ENCODE data around the gene SSTR5.

SSTR5 gene

DNA sequence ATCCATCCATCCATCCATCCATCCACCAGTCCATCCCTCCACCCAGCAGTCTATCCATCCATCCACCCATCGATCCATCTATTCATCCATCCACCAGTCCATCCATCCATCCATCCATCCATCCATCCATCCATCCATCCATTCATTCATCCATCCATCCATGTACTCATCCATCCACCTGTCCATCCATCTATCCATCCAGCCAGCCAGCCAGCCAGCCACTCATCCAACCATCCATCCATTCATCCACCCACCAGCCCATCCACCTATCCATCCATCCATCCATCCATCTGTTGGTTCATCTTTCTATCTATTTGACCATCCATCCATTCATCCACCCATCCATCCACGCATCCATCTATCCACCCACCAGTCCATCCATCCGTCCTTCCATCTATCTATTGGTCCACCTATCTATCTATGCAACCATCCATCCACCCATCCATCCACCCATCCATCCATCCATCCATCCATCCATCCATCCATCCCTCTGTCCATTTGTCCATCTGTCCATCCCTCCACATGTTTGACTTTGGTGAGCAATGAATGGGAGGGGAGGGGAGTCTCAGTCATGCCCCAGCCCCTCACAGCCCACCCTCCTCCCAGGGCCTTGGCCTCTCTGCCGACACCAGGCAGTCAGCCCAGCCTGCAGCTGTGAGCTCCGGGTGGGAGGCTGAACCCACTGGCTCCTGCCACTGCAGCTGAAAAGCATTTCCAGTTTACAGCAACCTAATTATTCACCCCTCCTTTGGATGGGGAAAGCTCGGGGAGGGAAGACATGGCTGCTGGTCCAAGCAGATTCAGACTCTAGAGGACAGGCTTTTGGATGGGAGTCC is 38.1 kb upstream of the SSTR5 start:
- no peaks in the 10 kb centered on the region for H3K27me3 Mint-ChIP-seq (ENCODE audit: low read depth)
- no peak overlapping the region for H3K4me3 Mint-ChIP-seq
- no peaks in the 10 kb centered on the region for H3K9me3 Mint-ChIP-seq
- H3K36me3 Mint-ChIP-seq (ENCODE audit: low read depth) = no peaks in the 10 kb centered on the region
- H3K27ac Mint-ChIP-seq = no peak overlapping the region
- no peaks in the 10 kb centered on the region for H3K4me1 Mint-ChIP-seq (ENCODE audit: low read depth)

DNA sequence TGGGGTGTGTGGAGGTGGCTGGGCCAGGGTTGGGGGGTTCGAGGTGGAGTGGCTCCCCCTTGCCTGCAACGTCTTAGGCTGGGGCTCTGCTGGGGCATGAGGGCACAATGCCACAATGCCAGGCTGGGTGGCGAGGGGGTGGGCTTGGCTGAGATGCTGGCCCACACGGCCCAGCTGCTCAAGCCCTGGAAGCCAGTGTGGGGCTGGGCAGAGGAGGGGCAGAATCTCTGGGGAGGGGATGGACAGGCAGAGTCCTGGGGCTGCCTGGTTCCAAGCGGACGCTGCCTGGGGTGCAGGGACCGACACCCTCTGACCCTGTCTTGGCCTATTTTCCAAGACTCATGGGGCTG is 37.5 kb upstream of the SSTR5 start:
- H3K9me3 Mint-ChIP-seq = no peaks in the 10 kb centered on the region
- no peaks in the 10 kb centered on the region for H3K36me3 Mint-ChIP-seq (ENCODE audit: low read depth)
- no peak overlapping the region for H3K4me3 Mint-ChIP-seq
- H3K27me3 Mint-ChIP-seq (ENCODE audit: low read depth) = no peaks in the 10 kb centered on the region
- H3K27ac Mint-ChIP-seq = no peak overlapping the region
- no peaks in the 10 kb centered on the region for H3K4me1 Mint-ChIP-seq (ENCODE audit: low read depth)

DNA sequence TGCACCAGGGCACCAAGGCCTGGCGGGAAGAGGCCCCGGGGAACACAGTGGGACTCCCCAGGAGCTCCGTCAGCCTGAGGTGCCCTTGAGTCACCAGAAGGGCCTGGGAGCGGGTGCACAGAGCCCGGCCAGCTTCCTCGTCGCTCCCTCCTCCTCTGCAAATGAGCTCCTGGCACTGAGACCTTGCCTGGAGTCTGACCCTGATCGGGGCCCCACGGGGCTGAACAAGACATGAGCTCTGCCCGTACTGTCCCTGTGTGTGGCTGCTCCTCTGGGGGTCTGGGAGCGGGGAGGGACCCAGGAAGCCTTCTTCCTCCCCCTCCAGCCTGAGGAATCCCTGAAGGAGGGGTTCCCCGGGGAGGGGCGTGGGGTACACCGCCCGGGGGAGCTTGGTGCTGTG is 36.4 kb upstream of the SSTR5 start:
- no peak overlapping the region for H3K27ac Mint-ChIP-seq
- H3K9me3 Mint-ChIP-seq = no peaks in the 10 kb centered on the region
- H3K27me3 Mint-ChIP-seq (ENCODE audit: low read depth) = no peaks in the 10 kb centered on the region
- H3K36me3 Mint-ChIP-seq (ENCODE audit: low read depth) = no peaks in the 10 kb centered on the region
- no peaks in the 10 kb centered on the region for H3K4me1 Mint-ChIP-seq (ENCODE audit: low read depth)
- no peak overlapping the region for H3K4me3 Mint-ChIP-seq

DNA sequence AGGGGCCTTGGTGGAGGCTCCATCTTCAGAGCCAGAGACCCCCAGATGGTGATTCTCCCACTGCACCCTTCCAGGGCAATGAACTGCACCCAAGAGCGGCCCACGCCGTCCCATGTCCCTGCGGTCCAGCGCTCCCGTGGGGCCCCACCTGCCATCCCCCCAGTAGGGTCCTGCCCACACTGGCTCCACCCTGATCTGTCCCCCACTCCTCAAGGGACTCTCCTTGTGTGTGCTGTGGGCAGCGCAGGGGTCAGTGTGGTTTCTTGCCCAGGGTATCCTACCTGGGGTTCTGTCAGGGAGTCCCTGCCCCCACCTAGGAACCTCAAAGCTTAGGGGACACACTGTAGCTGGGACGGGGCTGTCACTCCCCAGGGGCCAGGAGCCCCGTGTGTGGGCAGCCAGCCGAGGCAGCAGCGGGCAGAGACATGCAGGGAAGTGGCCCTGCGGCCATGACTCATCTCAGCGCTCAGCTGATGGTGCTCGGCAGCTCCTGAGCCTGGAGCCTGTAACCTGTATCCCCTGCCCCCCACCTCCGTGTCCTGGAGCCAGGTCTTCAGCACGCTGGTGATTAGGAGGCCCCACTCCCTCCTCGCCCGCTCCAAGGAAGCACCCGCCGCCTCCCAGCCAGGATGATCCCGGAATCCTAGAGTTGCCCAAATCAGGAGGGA is 35.7 kb upstream of the SSTR5 start:
- Mint-ChIP-seq H3K4me3 (no peak overlapping the region), H3K36me3 (ENCODE audit: low read depth) (no peaks in the 10 kb centered on the region), H3K4me1 (ENCODE audit: low read depth) (no peaks in the 10 kb centered on the region), H3K9me3 (no peaks in the 10 kb centered on the region), H3K27me3 (ENCODE audit: low read depth) (no peaks in the 10 kb centered on the region), H3K27ac (no peak overlapping the region)

- Mint-ChIP-seq H3K4me3 (no peak overlapping the region), H3K27me3 (ENCODE audit: low read depth) (no peaks in the 10 kb centered on the region), H3K36me3 (ENCODE audit: low read depth) (no peaks in the 10 kb centered on the region), H3K9me3 (no peaks in the 10 kb centered on the region), H3K4me1 (ENCODE audit: low read depth) (no peaks in the 10 kb centered on the region), H3K27ac (no peak overlapping the region)
Measured at GRCh38 chr16:1037394-1038257, 34.9 kb upstream of the SSTR5 start.

- Mint-ChIP-seq H3K4me3 (no peak overlapping the region), H3K36me3 (ENCODE audit: low read depth) (no peaks in the 10 kb centered on the region), H3K9me3 (no peaks in the 10 kb centered on the region), H3K27ac (no peak overlapping the region), H3K4me1 (ENCODE audit: low read depth) (no peaks in the 10 kb centered on the region), H3K27me3 (ENCODE audit: low read depth) (no peaks in the 10 kb centered on the region)
Measured at GRCh38 chr16:1038932-1039331, 33.6 kb upstream of the SSTR5 start.

DNA sequence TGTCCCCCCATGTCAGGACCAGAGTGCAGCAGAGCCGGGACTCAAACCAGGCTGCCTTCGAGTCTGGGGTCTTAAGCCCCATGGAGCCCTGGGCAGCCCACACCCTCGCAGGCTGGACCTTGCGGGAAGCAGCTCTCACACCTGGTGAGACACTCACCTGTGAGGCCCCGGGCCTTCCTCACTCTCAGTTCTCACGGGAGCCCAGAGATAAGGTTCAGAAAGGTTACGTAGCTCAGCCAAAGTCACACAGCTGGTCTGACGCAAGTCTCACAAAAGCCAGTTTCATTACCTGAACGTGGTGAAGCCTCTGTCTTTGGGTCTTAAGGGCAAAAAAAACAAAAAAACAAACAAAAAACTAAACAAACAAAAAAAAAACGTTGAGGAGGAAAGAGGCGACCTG is 32.8 kb upstream of the SSTR5 start:
- H3K4me3 Mint-ChIP-seq = no peak overlapping the region
- no peaks in the 10 kb centered on the region for H3K4me1 Mint-ChIP-seq (ENCODE audit: low read depth)
- no peaks in the 10 kb centered on the region for H3K9me3 Mint-ChIP-seq
- H3K36me3 Mint-ChIP-seq (ENCODE audit: low read depth) = no peaks in the 10 kb centered on the region
- no peak overlapping the region for H3K27ac Mint-ChIP-seq
- H3K27me3 Mint-ChIP-seq (ENCODE audit: low read depth) = no peaks in the 10 kb centered on the region

DNA sequence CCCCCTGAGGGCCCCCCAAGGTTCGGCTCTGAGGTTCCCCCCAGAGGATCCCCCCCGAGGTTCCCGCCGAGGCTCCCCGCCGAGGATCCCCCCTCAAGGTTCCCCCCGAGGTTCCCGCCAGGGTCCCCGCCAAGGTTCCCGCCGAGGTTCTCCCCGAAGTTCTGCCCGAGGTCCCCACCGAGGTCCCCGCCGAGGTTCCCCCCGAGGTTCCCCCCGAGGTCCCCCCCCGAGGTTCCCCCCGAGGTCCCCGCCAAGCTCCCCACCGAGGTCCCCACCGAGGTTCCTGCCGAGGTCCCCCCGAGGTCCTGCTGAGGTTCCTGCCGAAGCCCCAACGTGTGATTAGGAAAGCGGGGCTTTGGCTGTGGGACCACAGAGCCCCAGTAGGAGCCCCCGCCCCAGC is 32.2 kb upstream of the SSTR5 start:
- Mint-ChIP-seq H3K4me1 (ENCODE audit: low read depth) (no peaks in the 10 kb centered on the region), H3K27me3 (ENCODE audit: low read depth) (no peaks in the 10 kb centered on the region)

DNA sequence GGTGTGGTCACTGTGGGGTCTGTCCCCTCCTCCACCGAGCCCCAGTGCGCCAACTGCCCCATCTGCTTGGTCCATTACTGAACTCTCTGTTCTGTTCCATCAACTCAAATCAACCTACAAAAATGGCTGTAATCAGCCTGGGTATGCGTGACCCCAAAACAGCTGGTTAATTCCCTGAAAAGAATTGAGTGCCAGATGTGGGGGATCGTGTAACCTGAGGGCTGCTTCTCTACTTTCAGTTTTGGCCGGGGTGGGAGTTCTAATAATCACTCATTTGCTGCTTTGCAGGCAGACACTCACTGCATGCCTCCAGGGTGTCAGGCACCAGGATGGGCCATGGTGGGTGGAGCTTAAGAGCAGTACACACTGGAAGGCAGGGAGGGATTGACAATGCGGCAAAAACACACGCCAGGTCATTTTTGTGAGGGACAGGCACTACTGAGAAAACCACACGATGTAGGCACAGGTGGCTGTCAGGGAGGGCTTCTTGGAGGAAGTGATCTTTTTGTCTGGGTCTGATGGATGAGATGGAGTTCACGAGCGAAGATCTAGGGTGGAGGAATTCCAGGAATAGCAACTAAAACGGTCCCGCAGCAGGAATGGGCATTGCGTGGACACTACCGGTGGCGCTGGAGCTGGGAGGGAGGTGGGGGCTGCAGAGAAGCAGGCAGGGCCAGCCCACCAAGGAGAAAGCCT is 30.4 kb upstream of the SSTR5 start:
- no peak overlapping the region for H3K27ac Mint-ChIP-seq
- no peaks in the 10 kb centered on the region for H3K4me1 Mint-ChIP-seq (ENCODE audit: low read depth)
- no peak overlapping the region for H3K4me3 Mint-ChIP-seq
- H3K9me3 Mint-ChIP-seq = no peaks in the 10 kb centered on the region
- H3K27me3 Mint-ChIP-seq (ENCODE audit: low read depth) = no peaks in the 10 kb centered on the region
- no peaks in the 10 kb centered on the region for H3K36me3 Mint-ChIP-seq (ENCODE audit: low read depth)

More for the DNA sequence above, 32.2 kb upstream of the SSTR5 start:
- Mint-ChIP-seq H3K9me3 (no peaks in the 10 kb centered on the region), H3K36me3 (ENCODE audit: low read depth) (no peaks in the 10 kb centered on the region), H3K4me3 (no peak overlapping the region), H3K27ac (no peak overlapping the region)

DNA sequence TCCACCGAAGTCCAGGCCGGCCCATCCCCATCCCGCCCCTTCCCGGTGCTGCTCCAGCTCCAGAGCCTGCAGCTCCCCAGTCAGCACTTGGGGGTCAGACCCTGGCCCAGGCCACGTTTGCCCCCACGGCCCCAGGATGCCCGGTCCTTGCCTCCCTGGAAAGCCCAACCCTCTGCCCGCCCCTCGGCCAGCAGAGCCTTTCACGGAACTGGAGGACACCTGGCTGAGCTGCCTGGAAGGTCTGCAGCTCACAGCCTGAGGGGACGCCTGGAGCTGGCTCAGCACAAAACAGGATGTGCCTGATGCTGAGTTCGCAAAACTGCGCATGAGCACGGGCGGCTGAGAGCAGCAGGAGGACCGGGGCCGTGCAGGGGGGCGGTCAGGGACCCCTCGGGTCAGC is 29.7 kb upstream of the SSTR5 start:
- no peaks in the 10 kb centered on the region for H3K36me3 Mint-ChIP-seq (ENCODE audit: low read depth)

DNA sequence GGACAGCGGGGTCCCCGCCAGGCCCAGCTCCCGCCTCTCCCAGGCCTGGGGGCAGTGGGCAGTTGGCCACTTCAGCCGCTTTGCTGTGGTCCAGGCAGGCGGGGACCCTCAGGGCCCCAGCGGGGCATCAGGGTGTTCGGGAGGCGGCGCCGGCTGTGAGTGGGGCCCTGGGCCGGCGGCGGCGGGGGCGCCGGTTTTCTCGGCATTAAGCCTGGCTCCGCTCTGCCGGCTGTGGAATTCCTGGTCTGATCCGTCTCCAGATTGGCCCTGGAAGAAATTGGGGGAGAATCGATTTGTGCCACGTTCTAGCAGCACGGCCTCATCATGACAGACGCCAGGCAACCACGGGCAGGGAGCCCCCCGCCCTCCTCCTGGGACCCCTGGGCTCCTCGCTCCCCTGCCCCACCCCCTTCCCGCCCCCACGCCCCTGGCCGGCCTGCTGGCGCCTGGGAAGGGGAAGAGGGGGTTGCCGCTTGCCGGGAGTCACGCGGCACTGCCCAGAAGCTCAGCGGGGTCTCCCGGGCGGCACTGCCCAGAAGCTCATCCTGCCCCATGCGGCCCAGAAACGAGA is 28.6 kb upstream of the SSTR5 start:
- no peak overlapping the region for H3K4me3 Mint-ChIP-seq

More for the DNA sequence above, 29.7 kb upstream of the SSTR5 start:
- no peak overlapping the region for H3K4me3 Mint-ChIP-seq
- H3K27ac Mint-ChIP-seq = no peak overlapping the region
- no peaks in the 10 kb centered on the region for H3K27me3 Mint-ChIP-seq (ENCODE audit: low read depth)
- no peaks in the 10 kb centered on the region for H3K4me1 Mint-ChIP-seq (ENCODE audit: low read depth)
- no peaks in the 10 kb centered on the region for H3K9me3 Mint-ChIP-seq

DNA sequence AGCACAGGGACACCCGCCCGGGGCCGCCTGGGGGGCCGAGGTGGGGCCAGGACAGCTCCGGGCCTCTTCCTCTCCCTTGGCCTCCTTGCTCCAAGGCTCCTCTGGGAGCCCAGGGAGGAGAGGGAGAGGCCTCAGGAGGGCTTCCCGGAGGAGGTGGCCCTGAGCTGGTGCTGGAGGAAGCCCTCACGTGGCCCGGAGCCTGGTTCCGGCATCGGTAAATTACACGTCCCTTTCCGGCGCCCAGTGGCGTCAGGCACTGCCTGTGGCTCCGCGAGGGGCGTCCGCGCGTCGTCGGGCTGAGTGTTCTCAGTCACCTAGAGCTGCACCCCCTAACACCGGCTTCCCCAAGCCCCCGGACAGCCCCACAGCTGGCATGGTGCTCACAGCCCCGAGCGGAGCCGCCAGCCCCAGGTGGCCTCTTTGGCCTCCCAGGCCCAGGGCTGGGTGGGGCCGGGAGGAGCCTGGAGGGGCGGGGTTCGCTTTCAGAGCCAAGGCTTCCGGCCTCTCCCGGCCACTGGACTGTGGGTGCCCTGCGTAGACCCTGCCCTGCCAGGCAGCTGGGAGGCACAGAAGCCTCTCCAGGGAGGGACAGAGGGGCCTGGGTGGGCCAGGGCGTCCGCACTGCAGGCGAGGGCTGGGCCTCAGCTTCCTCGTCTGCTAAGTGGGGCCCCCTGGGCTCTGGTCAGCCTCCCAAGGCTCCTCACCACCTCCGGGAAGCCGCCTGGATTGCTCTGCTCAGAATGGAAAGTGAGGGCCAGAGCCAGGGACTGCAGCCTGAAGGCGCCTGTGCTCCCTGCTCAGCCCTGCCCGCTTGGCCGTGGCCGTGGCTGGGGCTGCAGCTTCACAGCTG is 27.9 kb upstream of the SSTR5 start:
- Mint-ChIP-seq H3K36me3 (ENCODE audit: low read depth) (no peaks in the 10 kb centered on the region), H3K27me3 (ENCODE audit: low read depth) (no peaks in the 10 kb centered on the region), H3K27ac (no peak overlapping the region), H3K4me3 (no peak overlapping the region), H3K4me1 (ENCODE audit: low read depth) (no peaks in the 10 kb centered on the region), H3K9me3 (no peaks in the 10 kb centered on the region)

More for the DNA sequence above, 28.6 kb upstream of the SSTR5 start:
- no peaks in the 10 kb centered on the region for H3K4me1 Mint-ChIP-seq (ENCODE audit: low read depth)
- H3K9me3 Mint-ChIP-seq = no peaks in the 10 kb centered on the region
- H3K36me3 Mint-ChIP-seq (ENCODE audit: low read depth) = no peaks in the 10 kb centered on the region
- H3K27ac Mint-ChIP-seq = no peak overlapping the region
- H3K27me3 Mint-ChIP-seq (ENCODE audit: low read depth) = no peaks in the 10 kb centered on the region

GRCh38 chr16:1045310-1045992 is 27.1 kb upstream of the SSTR5 start:
- Mint-ChIP-seq H3K27ac (no peak overlapping the region), H3K9me3 (no peaks in the 10 kb centered on the region), H3K27me3 (ENCODE audit: low read depth) (no peaks in the 10 kb centered on the region), H3K4me3 (no peak overlapping the region), H3K4me1 (ENCODE audit: low read depth) (no peaks in the 10 kb centered on the region), H3K36me3 (ENCODE audit: low read depth) (no peaks in the 10 kb centered on the region)

Measured in T-helper 1 cell treated with Interleukin-12 subunit alpha and Interleukin-12 subunit beta and Interleukin-4 antibody, amounts not matched to agents 30 μg/mL and 1 μg/mL, for 36 hours (primary cell).